Loucy (cell line): ENCODE data around the gene RTL10.

ENCODE experiments used
- H2AFZ ChIP-seq: fragments of 200-600 bp; sonication (generic); 2 replicates; pipeline ENCODE4 v1.6.0; 2016; ENCODE audit warnings: antibody characterized with exemption, mild to moderate bottlenecking, low read length, moderate library complexity
- H3F3A ChIP-seq: fragments of 200-600 bp; 2 replicates; pipeline ENCODE4 v1.6.0; 2016; ENCODE audit warnings: antibody characterized with exemption, low read depth, mild to moderate bottlenecking
- H3K27me3 ChIP-seq: fragments of 200-600 bp; sonication (generic); 2 replicates; pipeline ENCODE4 v1.6.1; 2014; ENCODE audit warnings: low read length, mild to moderate bottlenecking; ENCODE audit not compliant: insufficient read depth, poor library complexity, severe bottlenecking
- H3K36me3 ChIP-seq: fragments of 200-600 bp; sonication (generic); 2 replicates; pipeline ENCODE4 v1.6.1; 2016; ENCODE audit warnings: low read length; ENCODE audit not compliant: insufficient read depth
- H3K4me1 ChIP-seq: fragments of 200-600 bp; sonication (generic); 2 replicates; pipeline ENCODE4 v1.5.1; 2014; ENCODE audit warnings: low read length, mild to moderate bottlenecking; ENCODE audit not compliant: insufficient read depth, poor library complexity, severe bottlenecking
- H3K4me2 ChIP-seq: fragments of 200-600 bp; sonication (generic); 2 replicates; pipeline ENCODE4 v1.6.0; 2014; ENCODE audit warnings: antibody characterized with exemption, low read length, low read depth, mild to moderate bottlenecking; ENCODE audit not compliant: poor library complexity, severe bottlenecking
- H3K4me3 ChIP-seq: fragments of 200-600 bp; sonication (generic); 2 replicates; pipeline ENCODE4 v1.5.1; 2014; ENCODE audit warnings: low read length, mild to moderate bottlenecking, mixed read lengths; ENCODE audit not compliant: poor library complexity, severe bottlenecking
- H3K79me2 ChIP-seq: fragments of 200-600 bp; sonication (generic); 2 replicates; pipeline ENCODE4 v1.6.1; 2014; ENCODE audit warnings: low read length; ENCODE audit not compliant: insufficient read depth
- H3K9ac ChIP-seq: fragments of 200-600 bp; sonication (generic); 2 replicates; pipeline ENCODE4 v1.6.0; 2014; ENCODE audit warnings: mild to moderate bottlenecking, low read depth, low read length, moderate library complexity; ENCODE audit not compliant: poor library complexity, severe bottlenecking
- H3K9me2 ChIP-seq: fragments of 200-600 bp; sonication (generic); replicated peaks from 2 replicates; pipeline ENCODE4 v1.6.1; 2016; ENCODE audit warnings: low read depth, low read length, mixed read lengths
- H3K9me3 ChIP-seq: fragments of 200-600 bp; sonication (generic); 2 replicates; pipeline ENCODE4 v1.6.1; 2014; ENCODE audit warnings: mild to moderate bottlenecking, antibody characterized with exemption, low read length, low read depth; ENCODE audit not compliant: insufficient read depth
- H4K20me1 ChIP-seq: fragments of 200-600 bp; sonication (generic); 2 replicates; pipeline ENCODE4 v1.6.0; 2014; ENCODE audit warnings: antibody characterized with exemption, low read length, mild to moderate bottlenecking; ENCODE audit not compliant: insufficient read depth, poor library complexity, severe bottlenecking
- EZH2phosphoT487 ChIP-seq: fragments of 200-600 bp; IDR thresholded peaks from 2 replicates; pipeline ENCODE4 v1.6.1; 2018; ENCODE audit warnings: antibody characterized with exemption, mild to moderate bottlenecking, moderate library complexity, borderline replicate concordance
- TF ChIP-seq, protein P1 (sequence below): fragments of 200-600 bp; sonication (generic); conservative IDR thresholded peaks from 2 replicates; pipeline ENCODE4 v1.5.1; 2014; ENCODE audit warnings: mild to moderate bottlenecking, antibody characterized with exemption, low read length

Gene RTL10

DNA sequence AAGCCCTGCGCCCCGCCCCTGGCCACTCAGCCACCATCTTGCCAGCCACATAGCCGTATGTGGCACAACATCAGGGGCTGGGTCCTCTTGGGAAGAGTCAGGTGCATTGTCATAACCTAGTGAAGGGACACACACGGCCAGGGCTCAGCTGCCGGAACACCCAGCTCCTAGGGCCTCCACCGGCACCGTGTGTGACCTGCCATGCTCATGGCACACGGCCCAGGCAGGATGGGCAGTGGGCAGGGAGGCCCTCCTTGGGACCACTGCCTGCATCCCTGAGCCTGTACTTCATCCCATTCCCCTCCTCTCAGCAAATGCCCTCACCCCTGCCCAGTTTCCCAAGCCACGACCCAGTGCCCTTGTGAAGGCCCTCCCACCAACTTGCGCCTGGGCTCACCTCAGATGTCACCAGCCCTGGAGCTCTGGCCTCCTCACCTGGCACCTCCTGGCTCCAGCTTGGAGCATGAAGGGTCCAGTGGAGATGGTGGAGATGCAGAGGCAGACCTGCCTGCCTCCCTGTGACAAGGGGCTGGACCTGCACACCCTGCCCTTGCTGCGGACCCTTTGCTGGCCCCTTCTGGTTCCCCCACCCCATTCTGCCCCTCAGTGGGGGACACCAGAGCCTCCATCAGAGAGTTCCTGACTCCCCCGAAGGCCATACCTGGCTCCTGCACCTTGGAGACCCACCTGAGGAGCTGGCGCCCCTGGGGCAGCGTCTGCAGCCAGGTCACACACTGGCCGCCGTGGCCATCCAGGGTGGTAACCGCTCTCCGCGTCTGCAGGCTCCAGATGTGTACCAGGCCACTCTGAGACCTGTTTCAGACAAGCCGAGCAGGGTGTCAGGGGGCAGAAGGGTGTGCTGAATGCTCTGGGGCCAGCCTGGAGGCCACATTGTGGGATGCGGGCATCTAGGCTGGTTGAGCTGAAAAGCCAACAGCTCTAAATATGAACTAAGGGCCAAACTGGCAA is 34.5 kb downstream of the RTL10 start:
- Histone ChIP-seq H3K4me1 (no peaks in the 10 kb centered on the region), H3K36me3 (no peaks in the 10 kb centered on the region), H3K4me2 (no peak overlapping the region), H3K27me3 (no peaks in the 10 kb centered on the region), H3K9me3 (no peaks in the 10 kb centered on the region), H3K9me2 (no peaks in the 10 kb centered on the region), H4K20me1 (no peaks in the 10 kb centered on the region), H3K79me2 (no peaks in the 10 kb centered on the region), H2AFZ (no peak overlapping the region), H3F3A (no peaks in the 10 kb centered on the region), H3K4me3 (no peak overlapping the region), H3K9ac (no peak overlapping the region)
- no peak for TF ChIP-seq EZH2phosphoT487
- TF ChIP-seq, protein P1, sequence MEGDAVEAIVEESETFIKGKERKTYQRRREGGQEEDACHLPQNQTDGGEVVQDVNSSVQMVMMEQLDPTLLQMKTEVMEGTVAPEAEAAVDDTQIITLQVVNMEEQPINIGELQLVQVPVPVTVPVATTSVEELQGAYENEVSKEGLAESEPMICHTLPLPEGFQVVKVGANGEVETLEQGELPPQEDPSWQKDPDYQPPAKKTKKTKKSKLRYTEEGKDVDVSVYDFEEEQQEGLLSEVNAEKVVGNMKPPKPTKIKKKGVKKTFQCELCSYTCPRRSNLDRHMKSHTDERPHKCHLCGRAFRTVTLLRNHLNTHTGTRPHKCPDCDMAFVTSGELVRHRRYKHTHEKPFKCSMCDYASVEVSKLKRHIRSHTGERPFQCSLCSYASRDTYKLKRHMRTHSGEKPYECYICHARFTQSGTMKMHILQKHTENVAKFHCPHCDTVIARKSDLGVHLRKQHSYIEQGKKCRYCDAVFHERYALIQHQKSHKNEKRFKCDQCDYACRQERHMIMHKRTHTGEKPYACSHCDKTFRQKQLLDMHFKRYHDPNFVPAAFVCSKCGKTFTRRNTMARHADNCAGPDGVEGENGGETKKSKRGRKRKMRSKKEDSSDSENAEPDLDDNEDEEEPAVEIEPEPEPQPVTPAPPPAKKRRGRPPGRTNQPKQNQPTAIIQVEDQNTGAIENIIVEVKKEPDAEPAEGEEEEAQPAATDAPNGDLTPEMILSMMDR: no peak

DNA sequence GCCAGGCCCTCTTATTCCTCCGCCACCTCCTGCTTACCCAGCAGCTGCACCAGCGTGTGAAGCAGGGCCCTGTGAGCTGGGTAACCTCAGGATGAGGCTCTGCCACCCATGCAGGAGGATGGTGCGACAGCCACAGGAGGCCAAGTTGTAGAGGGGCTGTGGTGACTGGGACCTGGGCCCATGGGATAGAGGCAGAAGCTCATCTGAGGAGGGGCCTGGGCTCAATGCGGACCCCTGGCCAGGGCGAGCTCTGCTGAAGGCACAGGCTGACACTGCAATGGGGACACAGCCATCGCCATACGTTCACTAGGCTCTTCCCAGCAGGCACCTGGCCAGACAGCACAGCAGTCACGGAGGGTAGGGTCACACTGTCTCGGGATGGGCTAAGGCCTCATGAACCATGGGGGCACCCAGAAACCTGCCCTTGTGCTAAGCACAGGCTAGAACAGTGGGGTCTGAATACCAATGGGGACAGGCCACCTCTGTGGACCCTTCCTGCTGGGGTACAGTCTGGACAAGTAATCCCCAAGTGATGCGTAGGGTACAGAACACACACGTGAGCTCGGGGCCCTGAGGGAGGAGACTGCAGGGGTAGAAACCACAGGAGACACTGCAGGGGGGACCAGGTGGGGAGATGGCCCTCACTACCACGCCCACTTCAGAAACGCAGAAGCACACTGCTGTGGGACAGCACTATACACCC is 35.3 kb downstream of the RTL10 start:
- no peak for TF ChIP-seq EZH2phosphoT487
- TF ChIP-seq, protein P1: no peak
- no peaks in the 10 kb centered on the region for H3F3A ChIP-seq
- no peaks in the 10 kb centered on the region for H3K36me3 ChIP-seq
- no peak overlapping the region for H3K4me2 ChIP-seq
- H3K9ac ChIP-seq: no peak overlapping the region
- no peak overlapping the region for H3K4me3 ChIP-seq
- no peak overlapping the region for H2AFZ ChIP-seq
- H3K4me1 ChIP-seq: no peaks in the 10 kb centered on the region
- H3K79me2 ChIP-seq: no peaks in the 10 kb centered on the region
- H4K20me1 ChIP-seq: no peaks in the 10 kb centered on the region
- no peaks in the 10 kb centered on the region for H3K9me3 ChIP-seq
- no peaks in the 10 kb centered on the region for H3K27me3 ChIP-seq
- H3K9me2 ChIP-seq: no peaks in the 10 kb centered on the region

DNA sequence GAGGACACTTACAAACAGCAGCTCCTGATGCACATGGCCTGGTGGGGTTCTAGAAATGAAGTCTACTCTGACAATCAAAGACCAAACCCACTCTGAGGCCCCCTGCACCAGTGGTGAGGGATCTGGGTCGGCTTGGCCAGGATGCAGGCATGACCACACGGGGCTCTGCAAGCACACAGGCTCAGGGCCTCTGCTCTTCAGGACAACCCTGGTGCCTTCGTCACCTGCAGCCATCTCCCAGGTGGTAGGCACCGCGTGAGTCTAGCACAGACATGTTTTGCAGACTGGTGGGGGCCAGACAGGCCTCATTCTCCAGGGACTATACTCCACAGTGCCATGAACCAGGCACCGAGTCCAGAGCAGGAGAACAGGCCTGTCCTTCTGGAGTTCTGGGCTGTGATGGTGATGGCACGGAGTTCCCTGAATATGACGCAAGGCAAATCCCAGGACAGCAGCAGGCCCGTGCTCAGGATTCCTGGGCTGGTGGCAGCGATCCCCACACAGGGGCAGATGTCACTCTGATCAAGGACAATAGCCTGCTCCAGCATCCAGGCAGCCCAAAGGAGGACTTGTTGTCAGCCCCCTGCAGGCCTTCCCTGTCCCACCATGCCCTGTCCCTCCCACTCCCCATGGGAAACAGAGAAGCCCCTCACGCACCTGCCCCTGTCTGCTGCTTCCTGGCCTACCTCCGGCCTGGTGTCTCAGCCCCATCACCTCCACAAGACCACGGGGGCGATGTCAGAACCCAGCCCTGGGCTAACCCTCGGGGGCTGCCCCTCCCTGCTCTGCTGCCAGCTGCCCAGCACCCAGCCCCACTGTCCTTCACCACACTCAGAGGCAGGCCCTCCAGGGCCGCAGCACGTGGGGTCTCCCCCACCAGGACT is 36.1 kb downstream of the RTL10 start:
- no peak for TF ChIP-seq EZH2phosphoT487
- TF ChIP-seq, protein P1: no peak
- H3K4me1 ChIP-seq: no peaks in the 10 kb centered on the region
- H3K79me2 ChIP-seq: no peaks in the 10 kb centered on the region
- no peaks in the 10 kb centered on the region for H4K20me1 ChIP-seq
- no peak overlapping the region for H3K4me3 ChIP-seq
- no peaks in the 10 kb centered on the region for H3F3A ChIP-seq
- no peak overlapping the region for H2AFZ ChIP-seq
- no peaks in the 10 kb centered on the region for H3K9me3 ChIP-seq
- no peak overlapping the region for H3K4me2 ChIP-seq
- no peaks in the 10 kb centered on the region for H3K27me3 ChIP-seq
- H3K9ac ChIP-seq: no peak overlapping the region
- H3K9me2 ChIP-seq: no peaks in the 10 kb centered on the region
- no peaks in the 10 kb centered on the region for H3K36me3 ChIP-seq
